Epidermal melanocyte (primary cell): ENCODE measurements around the gene KCNS3.

Source experiments
- DNase-seq: peaks from one replicate; pipeline ENCODE4 v3.0.0; 2011; ENCODE audit warnings: low spot score; ENCODE audit not compliant: insufficient read length

The KCNS3 gene

DNA sequence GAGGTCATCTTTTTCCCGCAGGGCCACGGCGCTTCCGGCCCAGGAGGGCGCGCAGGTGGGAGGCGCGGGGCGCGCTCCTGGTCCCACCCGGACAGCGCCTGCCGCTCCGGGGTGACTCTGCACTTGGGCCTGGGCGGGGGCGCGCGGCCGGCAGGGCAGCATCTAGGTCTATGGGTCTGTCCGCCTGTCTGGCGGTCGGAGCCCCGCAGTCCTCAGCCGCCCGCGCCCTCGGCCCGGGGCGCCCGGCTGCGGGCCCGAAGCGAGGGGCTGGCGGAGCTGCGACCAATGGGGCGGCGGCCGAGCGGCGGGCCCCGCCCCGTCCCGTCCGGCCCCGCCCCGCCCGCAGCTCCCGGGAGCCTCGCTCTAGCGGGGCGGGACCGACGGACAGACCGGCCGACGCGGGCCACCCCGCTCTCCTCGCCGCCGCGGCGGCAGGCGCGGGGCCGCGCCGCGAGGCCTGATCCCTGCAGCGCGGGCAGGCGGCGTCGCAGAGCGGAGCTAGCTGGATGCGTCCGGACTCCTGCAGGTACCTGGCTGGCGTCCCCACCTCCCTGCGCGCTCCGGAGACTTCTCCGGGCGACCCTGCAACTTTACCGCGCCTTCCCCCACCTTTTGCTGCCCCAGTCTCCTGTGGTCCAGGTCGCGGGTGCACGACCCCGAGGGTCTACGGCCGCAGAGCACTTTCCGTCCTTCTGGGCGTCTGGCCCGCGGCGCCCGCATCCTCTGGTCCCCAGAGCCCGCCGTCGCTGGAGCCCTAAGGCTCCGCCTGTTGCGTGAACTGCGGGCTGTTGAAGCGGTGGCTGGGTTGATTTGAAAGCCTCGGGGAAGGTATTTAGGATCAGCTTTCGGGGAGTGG lies at the start of gene KCNS3:
KCNS3 (plus strand) TSS at position 387 of the 856 bp plus-strand sequence. CDS start 52,342 bp downstream, outside the sequence.
- peak; percentile 69 for DNase-seq

GRCh38 chr2:17830053-17831034 lies 48.1 kb upstream of the KCNS3 start:
- peak; percentile 59 for DNase-seq

DNA sequence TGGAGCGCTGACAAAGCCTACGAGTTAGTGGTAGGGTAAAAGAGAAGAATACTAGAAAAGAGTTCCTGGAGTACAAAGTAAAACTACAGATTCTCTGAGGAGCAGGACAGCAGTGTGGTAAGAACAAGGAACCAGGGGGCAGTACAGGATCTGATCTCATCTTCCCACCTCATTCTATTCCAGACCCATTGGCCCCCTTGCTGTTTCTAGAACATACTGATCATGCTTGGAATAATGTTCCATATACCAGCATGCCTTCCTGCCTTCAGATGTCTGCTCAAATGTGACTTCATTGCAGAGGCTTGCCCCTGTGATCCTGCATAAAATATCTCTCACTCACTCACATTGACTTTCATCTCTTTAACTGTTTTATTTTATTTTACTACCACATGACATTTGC lies 43.0 kb upstream of the KCNS3 start:
- no peak for DNase-seq

DNA sequence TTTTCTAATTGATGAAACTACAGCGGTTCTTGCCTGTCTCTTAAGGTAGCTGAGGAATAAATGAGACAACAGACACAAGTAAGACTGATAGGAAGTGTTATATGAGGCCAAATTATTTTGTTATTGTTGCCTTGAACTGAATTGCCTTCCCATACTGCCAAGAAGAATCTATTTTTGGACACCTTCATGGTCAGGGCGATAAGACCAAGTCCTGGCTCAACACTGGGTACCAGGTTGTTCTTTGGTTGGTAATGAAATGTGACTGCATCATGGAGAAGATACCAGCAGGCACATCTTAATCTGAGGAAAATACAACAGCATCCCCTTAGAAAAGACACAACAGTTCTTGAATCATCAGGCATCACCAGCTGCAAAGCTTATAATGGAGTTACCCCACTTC lies 38.5 kb upstream of the KCNS3 start:
- no peak for DNase-seq

- DNase-seq = no peak
Measured at GRCh38 chr2:17843457-17843856, 35.0 kb upstream of the KCNS3 start.

GRCh38 chr2:17845806-17846205 lies 32.7 kb upstream of the KCNS3 start:
- DNase-seq = no peak

GRCh38 chr2:17846676-17847075 lies 31.8 kb upstream of the KCNS3 start:
- DNase-seq = no peak

DNA sequence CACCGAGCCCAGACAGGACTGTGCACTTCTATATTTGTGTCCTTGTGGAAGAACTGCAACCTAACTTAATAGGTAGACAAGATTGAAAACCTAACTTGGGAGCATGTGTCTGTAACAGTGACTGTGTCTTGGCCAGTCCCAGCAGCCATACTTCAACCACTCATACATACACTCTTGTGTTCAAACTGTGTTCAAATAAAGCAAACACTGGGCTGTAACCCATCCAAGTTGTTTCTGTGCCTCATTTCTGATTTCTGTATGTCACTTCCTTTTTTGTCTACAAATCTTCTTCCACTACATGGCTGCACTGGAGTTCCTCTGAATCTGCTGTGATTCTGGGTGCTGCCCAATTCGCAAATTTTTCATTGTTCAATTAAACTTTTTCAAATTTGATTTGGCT lies 31.2 kb upstream of the KCNS3 start:
- no peak for DNase-seq

- no peak for DNase-seq
Measured at GRCh38 chr2:17849275-17849674, 29.2 kb upstream of the KCNS3 start.

DNA sequence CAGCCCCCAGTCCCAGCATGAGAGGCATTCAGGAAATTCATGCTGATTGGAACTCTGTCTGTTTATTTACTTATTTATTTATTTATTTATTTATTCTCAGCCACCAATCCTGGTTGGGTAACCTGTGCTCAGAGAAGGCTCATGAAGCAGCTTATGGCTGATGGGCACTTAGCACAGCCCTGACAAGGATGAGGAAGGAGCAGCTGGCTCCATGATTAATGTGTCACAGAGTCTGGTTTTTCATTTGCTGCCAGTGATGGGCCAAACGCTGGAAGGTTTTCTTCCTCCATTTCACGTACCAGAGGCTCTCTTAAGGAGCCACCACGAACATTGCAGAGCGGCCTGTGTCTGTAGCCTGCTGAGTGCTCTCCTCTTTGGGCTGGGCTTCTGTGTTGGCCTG lies 28.3 kb upstream of the KCNS3 start:
- DNase-seq = no peak

DNA sequence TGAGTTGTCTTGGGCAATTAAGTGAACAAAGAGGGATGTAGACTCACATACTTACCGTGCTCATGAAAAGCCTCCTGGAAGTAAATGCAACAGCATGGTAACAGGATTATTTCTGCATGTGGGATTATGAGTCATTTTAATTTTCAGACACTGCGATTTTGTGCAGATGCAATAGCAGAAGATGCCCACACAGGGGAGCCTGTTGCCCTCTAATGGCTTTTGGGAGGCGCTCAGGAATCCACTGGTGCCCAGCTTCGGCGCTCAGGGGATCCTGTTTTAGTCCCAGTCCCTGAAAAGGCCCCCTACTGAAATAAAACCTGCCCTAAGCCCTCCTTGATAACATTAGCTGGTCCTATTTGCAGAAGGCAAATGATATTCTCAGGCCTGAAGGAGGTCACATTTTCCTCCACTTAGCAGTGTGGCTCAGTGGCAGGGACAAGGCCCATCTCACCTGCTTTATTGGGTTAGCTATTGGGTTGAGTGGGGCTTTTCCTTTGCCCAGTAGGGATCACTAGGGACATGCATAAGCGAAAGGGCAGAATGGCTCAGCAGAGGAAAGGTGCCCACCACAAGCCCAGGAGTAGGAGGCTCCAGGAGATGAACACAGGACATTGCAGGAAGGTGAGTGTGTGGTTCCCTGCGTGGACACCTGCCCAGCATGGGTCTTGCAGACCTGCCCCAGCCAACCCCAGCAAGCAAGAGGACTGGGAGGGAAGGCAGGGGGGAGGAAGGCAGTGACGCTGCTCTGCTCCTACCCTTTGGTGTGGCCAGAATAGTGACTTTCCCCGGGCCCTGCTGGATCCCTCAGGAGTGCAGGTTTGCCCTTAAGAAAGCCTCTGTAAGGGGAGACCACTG lies 26.5 kb upstream of the KCNS3 start:
- peak; percentile 65 for DNase-seq

GRCh38 chr2:17853799-17854198 lies 24.7 kb upstream of the KCNS3 start:
- no peak for DNase-seq

DNA sequence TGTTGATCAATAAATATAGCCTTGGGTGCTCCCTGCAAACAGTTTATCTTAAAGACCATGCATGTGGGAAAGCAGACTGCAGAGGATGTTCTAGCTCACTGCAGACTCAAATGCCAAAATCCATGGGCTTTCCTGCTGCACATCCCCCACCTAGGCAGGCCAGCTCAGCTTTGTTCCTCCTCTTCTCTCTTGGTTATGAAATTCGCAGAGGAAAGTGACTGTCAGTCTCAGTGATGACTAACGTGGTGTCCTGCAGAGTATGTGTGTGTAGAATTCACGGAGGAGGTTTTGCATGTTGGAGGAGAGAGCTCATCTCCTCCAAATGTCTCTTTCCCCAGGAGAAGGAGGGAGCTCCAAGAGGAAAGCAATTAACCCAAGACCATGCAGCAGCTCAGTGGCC lies 21.4 kb upstream of the KCNS3 start:
- no peak for DNase-seq

- no peak for DNase-seq
Measured at GRCh38 chr2:17858064-17858463, 20.4 kb upstream of the KCNS3 start.

DNA sequence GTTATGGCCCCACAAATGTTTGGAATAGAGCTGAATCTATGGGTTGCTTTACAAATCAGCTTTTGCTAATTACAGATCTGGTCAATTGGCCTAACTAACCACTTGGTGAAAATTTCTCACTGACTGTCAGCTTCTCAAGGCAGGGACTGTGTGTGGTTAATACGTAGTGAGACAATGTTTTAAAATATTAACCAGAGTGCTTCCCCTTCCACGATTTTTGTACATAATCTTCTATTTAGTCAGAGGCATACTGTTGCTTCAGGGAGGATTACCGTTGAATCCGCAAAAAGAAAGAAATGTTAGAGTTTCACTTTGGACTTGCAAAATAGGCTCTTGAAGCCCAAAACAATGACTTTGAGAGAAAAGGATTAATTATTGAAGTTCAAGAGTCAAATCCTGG lies 14.9 kb upstream of the KCNS3 start:
- no peak for DNase-seq

DNA sequence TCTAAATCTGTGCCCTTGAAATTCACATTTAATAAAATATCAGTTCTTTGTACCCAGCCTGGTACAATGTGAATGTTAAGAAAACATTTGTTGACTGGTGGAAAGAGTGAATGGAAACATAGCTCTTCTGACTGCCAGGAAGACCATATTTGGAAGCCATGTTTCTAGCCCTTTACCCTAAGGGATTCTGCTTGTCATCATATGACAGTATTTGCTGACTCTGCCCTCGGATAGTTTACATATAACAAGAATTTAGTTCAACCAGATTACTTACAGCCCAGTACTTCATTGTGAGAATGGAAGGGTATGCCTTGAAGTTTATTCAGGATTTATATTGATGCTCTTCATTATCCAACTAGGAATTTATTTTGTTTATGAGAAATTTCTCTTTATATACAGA lies 13.8 kb upstream of the KCNS3 start:
- DNase-seq = no peak

DNA sequence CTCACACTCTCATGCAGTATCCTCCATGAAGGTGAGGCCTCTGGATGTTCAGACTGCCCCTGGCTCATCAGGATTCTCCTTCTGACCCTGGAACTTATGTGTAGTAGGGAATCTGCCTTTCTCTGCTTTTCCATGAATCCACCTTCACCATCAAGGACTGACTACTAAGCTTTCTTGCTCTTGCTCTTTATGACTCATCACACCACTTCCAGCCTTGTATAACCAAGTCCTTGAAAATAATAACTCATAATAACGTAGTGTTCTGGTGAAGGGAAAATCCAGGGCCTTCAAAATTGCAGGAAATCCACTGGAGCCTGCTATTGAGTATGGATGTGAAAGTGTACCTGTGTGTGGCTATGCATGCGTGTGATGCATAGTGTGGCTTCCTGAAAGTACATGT lies 11.3 kb upstream of the KCNS3 start:
- DNase-seq = no peak

DNA sequence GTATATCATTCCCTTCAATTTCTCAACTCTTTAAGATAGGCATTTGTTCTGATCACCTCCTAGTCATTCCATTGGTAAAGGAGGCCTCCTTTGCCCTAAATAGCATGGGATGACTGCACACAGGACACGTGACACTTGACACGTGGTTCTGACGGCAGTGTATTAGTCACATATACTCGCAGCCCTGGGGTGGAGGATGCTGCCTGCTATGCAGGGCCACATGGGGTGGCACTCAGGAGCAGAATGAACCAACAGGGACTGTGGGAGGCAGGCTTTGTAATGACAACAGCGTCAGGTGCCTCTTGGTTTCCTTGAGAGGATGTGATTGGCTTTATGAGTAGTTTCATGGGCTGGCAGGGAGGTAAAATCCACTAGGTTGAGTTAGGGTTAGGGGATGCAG lies 9.3 kb upstream of the KCNS3 start:
- no peak for DNase-seq

GRCh38 chr2:17871639-17872038 lies 6.8 kb upstream of the KCNS3 start:
- DNase-seq = no peak

GRCh38 chr2:17873021-17873420 lies 5.4 kb upstream of the KCNS3 start:
- DNase-seq = no peak

DNA sequence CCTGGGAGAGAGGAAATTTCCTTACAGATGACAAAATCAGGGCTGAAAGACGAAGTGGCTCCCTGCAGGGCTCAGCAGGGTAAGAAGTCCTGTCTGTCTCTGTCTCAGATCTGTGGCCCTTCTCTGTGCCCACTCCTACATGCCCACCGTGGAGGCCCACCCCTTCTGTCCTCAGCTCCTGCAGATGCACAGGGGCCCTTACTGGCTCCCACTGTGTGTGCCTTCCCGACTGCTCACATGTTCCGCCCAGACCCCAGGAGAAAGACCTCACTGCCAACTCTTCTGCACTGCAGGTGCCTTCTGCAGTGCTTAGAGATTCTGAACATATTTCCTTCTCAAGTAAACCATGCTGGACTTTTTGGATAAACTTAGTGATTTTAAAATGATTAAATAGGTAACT lies 1.9 kb upstream of the KCNS3 start:
- DNase-seq = no peak
